ENCODE measurements around the gene FAM32A. TPM values are rescaled to one million over a fixed set of nuclear protein-coding genes. Genes with fewer than 3 reads are reported as not detected.

FAM32A gene
- total RNA-seq, 1 experiment from 2014 or later = 141 TPM

GRCh38 chr19:16136185-16136999, 48.8 kb upstream of the FAM32A start:
- intact Hi-C loops (cut with micrococcal nuclease) = no loop called here
- H3F3A ChIP-seq (ENCODE audit: low read length, unreplicated experiment) = no peaks in the 10 kb centered on the region
- TSS peak; percentile 6 for BruUV-seq (replicated peaks)
- CTCF ChIA-PET = no interaction called here
- H3K4me1 ChIP-seq (ENCODE audit: insufficient read depth, low read length) = no peaks in the 10 kb centered on the region
- no peaks in the 10 kb centered on the region for H3K9me3 ChIP-seq (ENCODE audit: low read length)
- POLR2A ChIA-PET (ENCODE audit: unreplicated experiment) = no interaction called here
- TF ChIP-seq EZH2phosphoT487 (IDR thresholded peaks at IDR 0.05; ENCODE audit: borderline replicate concordance, low read length) = no peak
- TF ChIP-seq EZH2 (IDR thresholded peaks at IDR 0.05; ENCODE audit: low read length, unreplicated experiment) = no peak
- TF ChIP-seq CTCF (conservative IDR thresholded peaks at IDR 0.05; ENCODE audit: low read depth, low read length) = no peak
- H3K36me3 ChIP-seq (ENCODE audit: low read depth, low read length) = peaks cover 19% of the 10 kb centered on the region
- DNase-seq = no peak
- H4K20me1 ChIP-seq (ENCODE audit: low read length) = no peaks in the 10 kb centered on the region
- H3K27ac ChIP-seq (ENCODE audit: low read length) = no peak overlapping the region
- no peak overlapping the region for H2AFZ ChIP-seq (ENCODE audit: low read length)
- no peak; the same call in 1 of the 2 replicates for ATAC-seq
- H3K4me2 ChIP-seq (ENCODE audit: low read length) = no peak overlapping the region
- no peaks in the 10 kb centered on the region for H3K27me3 ChIP-seq (ENCODE audit: low read length)
- H3K9me2 ChIP-seq (replicated peaks; ENCODE audit: low read length) = no peaks in the 10 kb centered on the region
- H3K4me3 ChIP-seq (ENCODE audit: low read length) = no peak overlapping the region
- no peaks in the 10 kb centered on the region for H3K79me2 ChIP-seq (ENCODE audit: low read length)
- H3K9ac ChIP-seq (ENCODE audit: low read length) = no peak overlapping the region

GRCh38 chr19:16139752-16140151, 45.5 kb upstream of the FAM32A start:
- H3K36me3 ChIP-seq (ENCODE audit: low read depth, low read length) = no peaks in the 10 kb centered on the region
- H3K4me1 ChIP-seq (ENCODE audit: insufficient read depth, low read length) = peaks cover 13% of the 10 kb centered on the region
- TF ChIP-seq EZH2phosphoT487 (IDR thresholded peaks at IDR 0.05; ENCODE audit: borderline replicate concordance, low read length) = no peak
- TF ChIP-seq EZH2 (IDR thresholded peaks at IDR 0.05; ENCODE audit: low read length, unreplicated experiment) = no peak
- no peak for TF ChIP-seq CTCF (conservative IDR thresholded peaks at IDR 0.05; ENCODE audit: low read depth, low read length)
- ATAC-seq = no peak
- H3F3A ChIP-seq (ENCODE audit: low read length, unreplicated experiment) = no peaks in the 10 kb centered on the region
- no TSS peak for BruUV-seq (replicated peaks)
- ChIA-PET POLR2A (ENCODE audit: unreplicated experiment) (interaction anchor here (0.6 kb wide), 1 partner anchor 9 kb away, joined by 9 read pairs; no protein-coding TSS in a partner anchor), CTCF (no interaction called here)
- no peak overlapping the region for H3K4me3 ChIP-seq (ENCODE audit: low read length)
- H3K9ac ChIP-seq (ENCODE audit: low read length) = no peak overlapping the region
- no peak overlapping the region for H2AFZ ChIP-seq (ENCODE audit: low read length)
- peaks cover 7% of the 10 kb centered on the region for H3K79me2 ChIP-seq (ENCODE audit: low read length)
- H3K9me2 ChIP-seq (replicated peaks; ENCODE audit: low read length) = no peaks in the 10 kb centered on the region
- intact Hi-C loops (cut with micrococcal nuclease) = no loop called here
- DNase-seq = no peak
- no peak overlapping the region for H3K4me2 ChIP-seq (ENCODE audit: low read length)
- H3K9me3 ChIP-seq (ENCODE audit: low read length) = no peaks in the 10 kb centered on the region
- no peaks in the 10 kb centered on the region for H3K27me3 ChIP-seq (ENCODE audit: low read length)
- H3K27ac ChIP-seq (ENCODE audit: low read length) = no peak overlapping the region
- H4K20me1 ChIP-seq (ENCODE audit: low read length) = no peaks in the 10 kb centered on the region

- DNase-seq (no peak), ATAC-seq (no peak)
- no peak overlapping the region for H3K4me2 ChIP-seq (ENCODE audit: low read length)
- no peaks in the 10 kb centered on the region for H3K36me3 ChIP-seq (ENCODE audit: low read depth, low read length)
- intact Hi-C loops (cut with micrococcal nuclease) = no loop called here
- H3K4me1 ChIP-seq (ENCODE audit: insufficient read depth, low read length) = peaks cover 13% of the 10 kb centered on the region
- TF ChIP-seq CTCF (conservative IDR thresholded peaks at IDR 0.05; ENCODE audit: low read depth, low read length) (no peak), EZH2 (IDR thresholded peaks at IDR 0.05; ENCODE audit: low read length, unreplicated experiment) (no peak), EZH2phosphoT487 (IDR thresholded peaks at IDR 0.05; ENCODE audit: borderline replicate concordance, low read length) (no peak)
- H3F3A ChIP-seq (ENCODE audit: low read length, unreplicated experiment) = no peaks in the 10 kb centered on the region
- H3K27ac ChIP-seq (ENCODE audit: low read length) = no peak overlapping the region
- H3K9me3 ChIP-seq (ENCODE audit: low read length) = no peaks in the 10 kb centered on the region
- no peak overlapping the region for H3K4me3 ChIP-seq (ENCODE audit: low read length)
- H3K27me3 ChIP-seq (ENCODE audit: low read length) = no peaks in the 10 kb centered on the region
- no peaks in the 10 kb centered on the region for H4K20me1 ChIP-seq (ENCODE audit: low read length)
- no TSS peak for BruUV-seq (replicated peaks)
- H3K9me2 ChIP-seq (replicated peaks; ENCODE audit: low read length) = no peaks in the 10 kb centered on the region
- POLR2A ChIA-PET (ENCODE audit: unreplicated experiment) = no interaction called here
- no peak overlapping the region for H3K9ac ChIP-seq (ENCODE audit: low read length)
- no peak overlapping the region for H2AFZ ChIP-seq (ENCODE audit: low read length)
- peaks cover 7% of the 10 kb centered on the region for H3K79me2 ChIP-seq (ENCODE audit: low read length)
- CTCF ChIA-PET = no interaction called here
These were observed 44.2 kb upstream of the FAM32A start for GRCh38 chr19:16141043-16141442.

All from PC-3 (cell line).